NCI-H1105 (cell line): Measurements from ENCODE around the gene TRMU.
"Not testable (repeated sequence)": the region's sequence is repeated elsewhere in the genome, so short reads cannot be mapped to it uniquely, and the experiment has no call there.

Source experiments
- DNase-seq: peaks from one replicate; lab custom pipeline; 2025; lab: John Stamatoyannopoulos, UW

Gene TRMU

DNA sequence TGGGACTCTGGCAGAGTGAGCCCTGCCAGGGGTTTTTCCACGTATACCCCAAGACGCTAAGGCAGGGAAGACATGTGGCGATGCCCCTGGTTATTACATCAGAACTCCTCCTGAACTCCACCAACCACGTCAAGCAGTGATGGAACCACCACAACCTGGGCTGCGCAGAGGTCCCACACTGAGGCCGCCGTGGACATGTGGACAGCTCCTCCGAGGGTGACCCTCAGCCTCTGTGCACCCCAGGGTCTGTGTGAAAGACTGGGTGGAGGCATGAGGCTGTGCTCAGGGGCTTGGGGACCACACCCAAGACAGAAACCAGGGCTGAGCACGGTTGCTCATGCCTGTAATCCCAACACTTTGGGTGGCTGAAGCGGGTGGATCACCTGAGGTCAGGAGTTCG lies 52.2 kb downstream of the TRMU start:
- DNase-seq: no peak

DNA sequence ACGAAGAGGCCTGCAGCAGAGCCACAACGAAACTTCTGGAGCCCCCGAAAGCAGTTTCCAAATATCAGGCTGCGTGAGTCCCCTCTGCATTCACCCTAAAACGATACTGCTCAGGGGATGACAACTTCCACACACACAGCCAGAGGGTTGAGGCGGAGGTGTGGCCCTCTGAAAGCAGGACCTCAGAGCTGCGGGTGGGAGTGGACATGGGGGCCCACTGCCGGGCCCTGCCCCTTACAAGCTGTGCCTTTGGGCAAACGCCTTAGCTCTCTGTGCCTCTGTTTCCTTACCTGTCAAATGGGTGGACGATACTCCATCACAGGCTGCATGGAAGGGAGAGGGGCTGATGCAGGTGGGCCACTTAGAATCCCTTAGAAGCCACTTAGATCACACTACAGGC lies 53.1 kb downstream of the TRMU start:
- DNase-seq: no peak

DNA sequence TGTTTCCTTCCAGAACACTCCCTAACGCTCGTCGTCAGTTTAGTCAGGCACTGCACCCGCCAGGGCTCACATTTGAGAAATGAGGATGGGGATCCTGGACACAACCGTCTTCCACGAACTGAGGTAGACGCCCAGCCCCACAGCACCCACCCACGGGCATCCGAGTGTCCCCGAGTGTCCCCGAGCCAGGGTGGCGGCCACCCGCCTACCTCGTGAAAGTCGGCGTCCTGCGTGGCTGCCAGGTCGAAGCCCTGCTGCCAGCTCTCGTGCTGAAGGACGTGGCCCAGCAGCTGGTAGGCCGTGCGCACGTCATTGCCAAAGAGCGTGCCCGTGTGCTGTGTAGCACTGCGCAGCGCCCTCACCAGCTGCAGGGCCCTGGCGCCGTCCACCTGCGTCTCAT lies 53.6 kb downstream of the TRMU start:
- no peak for DNase-seq

DNA sequence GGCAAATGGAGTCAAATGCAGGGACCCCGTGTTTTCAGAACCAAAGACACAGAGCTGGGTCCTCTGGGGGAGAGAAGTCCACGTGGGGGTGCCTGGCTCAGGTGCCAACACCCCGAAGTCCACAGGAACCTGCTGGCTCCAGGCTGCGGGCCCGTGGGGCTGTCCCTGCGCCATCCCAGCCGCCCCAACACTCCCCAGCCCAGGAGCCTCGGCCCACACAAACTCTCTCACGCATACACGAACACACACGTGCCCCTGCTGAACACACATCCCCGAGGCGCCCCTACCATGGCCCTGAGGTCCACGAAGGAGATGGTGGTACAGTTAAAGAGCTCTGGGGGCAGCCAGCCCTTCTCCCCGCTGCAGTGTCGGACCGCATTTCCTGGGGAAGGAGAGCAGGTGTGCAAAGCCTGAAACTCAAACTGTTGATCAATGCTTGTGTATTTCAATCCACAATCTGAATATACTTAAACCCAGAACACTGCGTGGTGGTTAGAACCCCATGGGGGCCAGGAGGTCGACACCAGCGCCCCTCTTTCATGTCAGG lies 54.7 kb downstream of the TRMU start:
- DNase-seq: no peak

DNA sequence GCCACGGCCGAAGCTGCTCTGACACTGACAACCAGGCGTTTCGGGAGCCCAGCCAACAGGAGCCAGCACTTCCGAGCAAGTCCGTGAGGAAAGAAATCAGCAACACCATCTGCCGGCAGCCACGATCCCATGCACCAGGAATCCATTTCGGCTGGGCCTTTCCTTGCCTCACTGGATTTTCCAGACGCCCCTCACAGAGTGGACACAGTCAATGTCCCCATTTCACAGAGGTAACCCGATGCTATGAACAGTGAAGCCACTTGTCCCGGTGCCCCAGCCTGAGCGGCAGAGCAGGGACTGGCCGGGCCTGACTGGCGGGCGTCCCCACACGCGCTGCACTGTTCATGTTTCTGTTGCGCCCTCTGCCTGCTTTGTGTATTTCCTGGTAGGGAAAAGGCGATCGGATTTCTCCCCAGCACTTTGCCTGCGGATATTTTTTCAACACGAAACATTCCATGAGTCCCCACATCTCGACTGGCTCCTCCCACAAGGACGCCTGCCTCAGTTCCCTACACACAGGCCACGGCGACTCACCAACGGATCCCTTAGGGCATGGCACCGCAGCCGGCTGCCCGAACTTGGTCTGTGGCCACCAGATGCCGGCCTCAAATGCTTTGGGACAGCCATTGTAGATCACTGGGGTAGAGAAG lies 55.3 kb downstream of the TRMU start:
- DNase-seq: no peak

DNA sequence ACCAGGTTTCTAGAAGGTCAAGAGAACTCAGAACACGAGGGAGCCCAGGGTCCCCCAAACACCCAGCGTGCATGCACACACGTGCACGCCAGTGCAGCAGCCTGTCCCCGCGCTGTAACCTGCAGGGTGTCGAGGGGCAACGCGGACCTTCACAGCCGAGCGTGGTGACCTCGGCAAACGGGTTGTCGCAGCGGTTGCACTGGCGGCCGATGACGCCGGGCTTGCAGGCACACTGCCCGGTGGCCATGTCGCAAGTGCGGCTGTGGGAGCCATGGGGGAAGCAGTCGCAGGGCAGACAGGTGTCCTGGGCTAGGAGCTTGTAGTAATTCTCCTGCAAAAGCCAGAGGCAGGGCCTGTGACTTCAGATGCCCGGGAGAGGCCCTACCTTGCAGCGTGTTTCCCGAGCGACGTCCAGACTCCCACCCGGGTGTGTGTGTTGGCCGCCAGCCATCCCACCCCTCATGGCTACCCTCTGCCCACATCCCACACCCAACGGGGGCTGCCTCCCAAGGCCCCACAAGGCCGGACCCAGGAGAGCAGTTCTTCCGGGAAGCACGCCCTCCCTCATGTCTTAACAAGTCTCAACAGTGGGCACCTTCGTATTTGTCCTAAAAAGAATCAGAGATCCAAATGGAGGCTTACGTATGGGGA lies 56.1 kb downstream of the TRMU start:
- DNase-seq: no peak

DNA sequence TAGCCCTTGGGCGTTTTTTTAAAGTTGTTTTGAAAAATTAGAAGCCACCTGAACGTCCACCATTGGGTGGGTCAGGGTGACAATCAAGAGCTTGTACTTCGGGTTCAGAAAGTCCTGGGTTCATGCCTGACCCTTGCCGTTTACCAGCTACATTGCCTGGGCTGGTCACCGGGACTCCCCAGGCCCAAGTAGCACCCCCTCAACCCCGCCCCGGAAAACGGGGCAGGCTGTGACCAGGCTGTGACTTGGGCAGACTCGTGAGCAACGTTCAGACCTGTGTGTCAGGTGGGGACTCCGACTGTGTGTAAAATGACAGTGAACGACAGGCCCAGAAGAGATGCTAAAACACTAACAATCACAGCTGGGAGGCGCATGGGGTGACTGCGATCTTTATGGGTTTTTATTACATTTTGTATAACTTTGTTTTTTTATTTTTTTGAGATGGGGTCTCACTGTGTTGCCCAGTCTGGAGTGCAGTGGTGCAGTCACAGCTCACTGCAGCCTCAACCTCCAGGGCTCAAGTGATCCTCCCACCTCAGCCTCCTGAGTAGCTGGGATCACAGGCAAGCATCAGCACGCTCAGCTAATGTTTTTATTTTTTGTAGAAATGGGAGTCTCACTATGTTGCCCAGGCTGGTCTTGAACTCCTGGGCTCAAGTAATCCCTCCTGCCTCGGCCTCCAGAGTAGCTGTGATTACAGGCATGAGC lies 56.8 kb downstream of the TRMU start:
- DNase-seq: no peak

DNA sequence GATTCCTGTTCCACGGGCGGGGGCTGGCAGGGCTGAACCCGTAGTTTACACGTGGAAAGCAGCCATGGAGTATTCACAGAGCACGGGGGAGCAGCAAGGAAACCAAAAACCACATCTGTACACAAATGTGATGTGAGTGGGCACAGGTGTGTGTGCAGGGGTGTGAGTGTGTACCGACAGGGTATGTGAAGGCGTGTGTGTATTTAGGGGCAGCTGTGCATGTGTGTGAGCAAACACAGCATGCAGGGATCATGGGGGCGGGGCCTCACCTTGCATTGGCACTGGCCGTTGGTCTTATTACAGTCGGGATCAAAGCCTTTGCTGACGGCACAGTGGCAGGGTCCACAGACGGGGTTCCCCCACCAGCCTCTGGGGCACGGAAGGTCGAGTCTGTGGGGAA lies 58.4 kb downstream of the TRMU start:
- no peak for DNase-seq

DNA sequence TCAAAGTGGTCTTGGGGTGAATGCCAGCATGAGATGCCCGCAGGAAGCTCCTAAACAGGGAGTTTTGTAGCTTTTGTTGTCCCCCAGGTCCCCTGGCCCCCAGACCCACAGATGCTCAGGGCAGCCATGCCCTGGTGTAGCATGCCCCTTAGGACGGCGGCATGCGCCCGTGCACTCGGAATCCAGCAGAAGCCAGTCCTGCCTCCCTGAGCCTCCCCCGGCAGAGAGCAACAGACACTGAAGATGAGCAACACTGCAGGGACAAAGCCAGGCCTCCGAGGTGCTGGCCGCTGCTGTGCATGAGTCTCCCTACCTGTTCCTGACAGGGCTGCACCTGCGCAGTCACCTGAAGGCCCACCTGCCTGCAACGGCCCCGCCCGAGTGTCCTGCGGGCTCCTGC lies 59.1 kb downstream of the TRMU start:
- no peak for DNase-seq

DNA sequence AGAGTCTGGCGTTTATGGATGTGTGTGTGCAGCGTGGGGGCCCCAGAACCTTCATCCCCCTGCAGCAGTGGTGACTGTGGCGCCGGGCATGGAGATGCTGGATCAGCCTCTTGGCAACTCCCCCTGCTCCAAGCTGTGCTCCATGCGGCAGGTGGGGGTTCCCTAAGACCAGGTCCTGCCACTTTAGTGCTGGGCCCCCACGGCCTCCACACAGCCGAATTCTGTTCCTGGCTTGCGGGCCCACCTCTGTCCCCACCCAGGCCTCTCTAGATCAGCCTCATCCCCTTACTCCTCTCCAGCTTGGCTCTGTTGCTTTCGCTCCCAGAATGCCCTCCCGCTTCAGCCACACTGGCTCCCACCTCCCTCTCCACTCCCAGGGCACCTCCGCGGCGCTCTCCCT lies 59.6 kb downstream of the TRMU start:
- no peak for DNase-seq

DNA sequence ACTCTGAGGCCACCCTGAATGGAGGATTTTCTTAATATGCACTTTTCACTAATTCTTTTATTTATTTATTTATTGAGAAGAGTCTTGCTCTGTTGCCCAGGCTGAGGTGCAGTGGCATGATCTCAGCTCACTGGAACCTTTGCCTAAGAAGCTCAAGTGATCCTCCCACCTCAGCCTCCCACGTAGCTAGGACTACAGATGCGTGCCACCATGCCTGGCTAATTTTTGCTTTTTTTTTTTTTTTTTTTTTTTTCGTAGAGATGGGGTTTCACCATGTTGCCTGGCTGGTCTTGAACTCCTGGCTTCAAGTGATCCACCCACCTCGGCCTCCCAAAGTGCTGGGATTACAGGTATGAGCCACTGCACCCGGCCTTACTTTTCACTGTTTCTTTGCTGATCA lies 61.5 kb downstream of the TRMU start:
- DNase-seq: not testable (repeated sequence)

DNA sequence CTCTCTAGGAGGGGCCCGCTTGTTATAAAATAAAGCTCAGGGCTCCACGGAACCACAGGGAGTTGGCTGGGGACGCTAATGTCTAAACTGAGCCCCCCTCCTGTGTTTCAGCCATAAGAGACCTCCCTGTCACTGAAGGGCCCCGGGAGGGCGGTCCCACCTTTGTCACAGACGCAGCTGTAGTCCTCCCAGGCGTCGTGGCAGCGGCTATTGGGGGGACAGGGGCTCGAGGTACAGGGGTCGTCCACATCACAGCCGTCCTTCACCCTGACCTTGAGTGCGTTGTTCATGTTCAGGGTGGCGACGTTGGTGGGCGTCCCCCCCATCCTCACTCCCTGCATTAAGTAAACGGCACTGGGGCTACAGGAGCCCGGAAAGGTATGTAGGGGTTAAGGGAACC lies 62.0 kb downstream of the TRMU start:
- DNase-seq: no peak

DNA sequence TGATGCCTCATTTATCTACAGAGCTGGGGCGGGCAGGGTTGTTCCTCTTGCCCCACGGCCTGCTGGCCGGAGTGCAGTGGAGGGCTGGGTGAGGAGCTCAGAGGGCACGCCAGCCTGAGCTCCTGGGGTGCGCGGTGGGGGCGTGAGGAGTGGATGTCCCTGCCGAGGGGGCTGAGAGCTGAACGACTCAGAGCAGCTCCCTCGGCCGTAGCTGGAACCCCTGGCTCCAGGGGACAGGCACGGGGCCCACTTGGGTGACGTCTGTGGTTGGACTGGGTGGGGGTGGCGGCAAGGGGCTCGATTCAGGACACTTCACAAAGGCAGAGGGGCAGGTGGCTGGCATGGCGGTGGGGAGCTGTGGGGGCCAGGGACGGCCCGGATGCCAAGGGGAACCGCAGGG lies 62.4 kb downstream of the TRMU start:
- no peak for DNase-seq

DNA sequence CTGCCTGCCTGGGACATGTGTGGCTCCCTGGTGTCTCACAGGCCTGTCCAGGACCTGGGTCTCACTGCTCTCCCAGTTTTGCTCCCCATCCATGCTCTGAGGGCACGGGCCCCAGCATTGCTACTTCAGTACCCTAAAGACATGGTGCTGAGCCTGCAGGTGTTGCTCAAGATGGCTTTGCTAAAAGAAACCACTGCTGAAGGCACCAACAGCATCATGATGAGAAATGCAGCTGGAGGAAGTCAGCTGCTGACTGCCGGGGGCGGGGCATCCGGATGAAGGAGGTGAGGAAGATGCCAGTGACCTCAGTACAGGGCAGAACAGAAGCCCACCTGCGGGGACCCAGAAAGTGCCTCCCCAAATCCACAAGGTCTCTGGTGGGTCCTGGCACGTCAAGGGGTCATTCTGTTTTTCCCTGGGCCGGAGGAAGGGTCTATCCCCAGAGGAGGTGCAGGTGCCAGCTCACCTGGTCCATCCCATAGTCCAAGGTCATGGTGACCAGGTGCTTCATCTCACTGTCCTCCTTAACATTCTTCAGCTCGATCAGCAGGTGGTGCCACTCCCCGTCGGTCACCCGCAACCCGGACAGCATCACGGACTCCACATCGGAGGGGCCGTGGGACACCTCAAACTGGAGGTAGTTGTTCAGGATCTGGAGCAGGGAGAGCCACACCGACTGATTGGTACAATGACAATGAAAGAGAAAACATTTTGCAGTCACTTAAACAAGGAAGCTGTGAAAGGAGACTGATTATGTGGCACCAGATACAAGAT lies 63.9 kb downstream of the TRMU start:
- DNase-seq: no peak

DNA sequence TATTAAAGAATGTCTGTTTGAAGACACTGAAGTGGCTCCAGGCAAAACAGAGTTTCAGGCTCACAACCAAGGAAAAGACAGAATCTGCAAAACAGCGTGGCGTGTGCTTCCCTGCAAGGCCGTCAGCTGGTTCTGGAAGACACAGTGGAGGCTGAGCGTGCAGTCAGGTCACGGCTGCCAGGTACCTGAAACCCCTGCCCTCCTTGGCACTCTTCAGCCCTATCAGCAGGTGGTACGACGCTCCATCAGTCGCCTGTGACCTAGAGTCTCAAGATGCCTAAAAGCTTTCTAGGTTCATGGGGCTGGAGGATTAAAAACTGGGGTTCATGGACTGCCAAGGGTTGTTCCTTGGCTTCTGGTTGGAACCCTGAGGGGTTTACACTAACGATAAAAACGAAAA lies 65.9 kb downstream of the TRMU start:
- DNase-seq: no peak

DNA sequence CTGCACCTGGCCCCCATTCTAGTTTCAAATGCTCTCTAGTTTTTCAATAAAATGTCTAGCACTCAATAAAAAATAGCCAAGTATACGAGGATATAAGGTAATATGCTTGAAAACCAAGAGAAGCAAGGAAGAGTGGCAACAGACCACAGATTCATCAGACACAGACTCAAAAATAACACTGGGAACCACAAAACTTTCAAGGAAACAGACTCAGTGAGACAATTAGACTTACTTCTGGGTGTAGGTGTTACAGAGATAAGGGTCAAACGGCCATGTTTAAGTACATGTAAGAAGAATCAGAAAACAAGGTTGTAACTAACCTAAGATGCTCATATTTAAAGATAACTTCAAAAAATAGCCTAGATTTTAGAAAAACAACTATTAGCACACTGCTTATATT lies 67.0 kb downstream of the TRMU start:
- no peak for DNase-seq

DNA sequence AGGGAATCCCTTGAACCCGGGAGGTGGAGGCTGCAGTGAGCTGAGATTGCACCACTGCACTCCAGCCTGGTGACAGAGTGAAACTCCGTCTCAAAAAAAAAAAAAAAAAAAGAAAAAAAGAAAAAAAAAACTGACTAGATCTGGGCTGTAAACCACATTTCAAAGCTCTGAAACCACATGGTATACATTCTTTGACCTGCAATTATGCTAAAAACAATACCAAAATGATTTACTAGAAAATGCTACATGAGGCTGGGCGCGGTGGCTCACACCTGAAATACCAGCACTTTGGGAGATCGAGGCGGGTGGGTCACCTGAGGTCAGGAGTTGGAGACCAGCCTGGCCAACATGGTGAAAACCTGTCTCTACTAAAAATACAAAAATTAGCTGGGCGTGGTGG lies 68.4 kb downstream of the TRMU start:
- not testable (repeated sequence) for DNase-seq

DNA sequence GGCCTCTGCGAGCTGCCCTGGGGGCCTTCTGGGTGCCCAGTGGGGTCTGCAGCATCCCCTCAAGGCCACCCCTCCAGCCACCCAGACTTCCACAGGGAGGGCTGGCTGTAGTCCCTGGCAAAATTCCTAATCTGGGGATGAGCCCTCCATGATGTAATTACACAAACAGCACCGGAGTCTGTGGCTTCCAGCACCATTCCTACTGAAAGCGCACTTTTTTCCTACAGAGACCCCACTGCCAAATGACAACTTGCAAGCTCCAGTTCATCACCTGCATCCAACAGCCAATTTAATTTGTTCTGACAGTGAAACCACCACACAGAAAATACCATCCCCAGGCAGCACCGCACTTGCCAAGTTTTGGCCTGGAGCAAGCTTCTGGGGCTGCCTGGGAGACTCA lies 70.4 kb downstream of the TRMU start:
- DNase-seq: no peak

DNA sequence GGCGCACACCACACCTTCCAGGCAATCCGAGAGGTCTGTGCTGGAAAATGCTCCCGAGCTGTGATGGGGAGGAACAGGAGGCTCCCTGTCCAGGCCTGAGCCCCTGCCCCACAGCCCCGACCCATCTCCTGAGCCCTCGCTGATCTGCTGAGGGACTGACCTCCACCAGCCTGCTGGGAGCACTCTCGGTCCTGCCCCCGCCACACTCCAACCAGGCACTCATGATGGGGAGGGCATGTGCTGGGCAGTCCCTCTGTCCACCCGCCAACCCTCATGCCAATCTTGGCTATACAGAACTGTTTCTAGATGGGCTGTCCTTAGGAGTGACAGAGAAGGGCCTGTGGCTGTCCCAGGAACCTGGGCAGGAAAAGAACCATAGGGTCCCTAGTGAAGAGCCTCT lies 70.8 kb downstream of the TRMU start:
- DNase-seq: no peak

DNA sequence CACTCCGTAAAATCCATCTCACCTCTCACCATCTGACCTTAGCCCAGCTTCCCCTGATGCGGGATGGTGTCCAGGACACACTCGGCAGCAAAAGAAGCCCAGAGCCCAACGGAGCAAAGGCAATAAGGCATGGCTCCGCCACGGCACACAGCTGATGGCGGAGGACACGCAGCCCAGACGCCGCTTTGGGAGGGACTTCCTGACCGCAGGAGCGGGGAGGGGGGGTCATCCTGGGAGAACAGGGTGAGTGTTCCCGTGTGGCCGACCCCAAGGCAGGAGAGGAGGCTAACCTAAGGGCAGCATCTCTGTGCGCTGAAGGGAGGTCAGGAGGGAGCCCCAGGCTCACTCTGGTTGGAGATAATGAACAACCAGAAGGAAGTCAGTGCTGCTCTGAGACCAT lies 71.3 kb downstream of the TRMU start:
- no peak for DNase-seq
